HCT116 (cell line): ENCODE measurements around the gene ASCL5. TPM values are rescaled to one million over a fixed set of nuclear protein-coding genes. Genes with fewer than 3 reads are reported as not detected.

Experiments used
- ATAC-seq: fragments of 200-7000 bp; cut with Tn5 transposase; 2 replicates; pipeline ENCODE4 v1.9.1; 2020; ENCODE audit warnings: mild to moderate bottlenecking, moderate library complexity
- BruUV-seq: library from RNA; stranded (reverse); fragments of 400-500 nt; replicated peaks from 2 replicates; lab custom pipeline; 2021; lab: Mats Ljungman, UMichigan
- CTCF ChIA-PET: fragments of 300-600 bp; sonication (Branson Sonifier 250); formaldehyde crosslinking; loops from one replicate; lab custom pipeline; 2021; ENCODE audit warnings: antibody characterized with exemption; lab: Charles Lee
- POLR2A ChIA-PET: fragments of 300-600, 350-600 bp; sonication (Branson Sonifier 250); formaldehyde crosslinking; loops from one replicate; lab custom pipeline; 2021; ENCODE audit warnings: antibody characterized with exemption; lab: Charles Lee
- RAD21 ChIA-PET, 2 experiments: fragments of 300-600 bp; sonication (Branson Sonifier 250); formaldehyde crosslinking; loops; one replicate each; lab custom pipeline; 2023; ENCODE audit warnings: low total read pairs in 2 of 2; ENCODE audit not compliant: uncharacterized antibody in 2 of 2, unreplicated experiment in 2 of 2, low non-redundant PET in 1 of 2; lab: Charles Lee
- DNase-seq: peaks from one replicate; pipeline ENCODE4 v3.0.0-alpha.2; 2010; ENCODE audit warnings: low read depth, low spot score
- H2AFZ ChIP-seq: fragments of 200-600 bp; shearing (Covaris generic), sonication (generic); 2 replicates; pipeline ENCODE4 v1.6.1; 2017; ENCODE audit warnings: low read depth, mixed run types, mixed read lengths, antibody characterized with exemption, low read length; ENCODE audit not compliant: poor library complexity, severe bottlenecking
- H3K27ac ChIP-seq: 2 replicates; pipeline ENCODE4 v1.5.1; 2012; ENCODE audit warnings: low read depth, low read length
- H3K27me3 ChIP-seq: fragments of 200-600 bp; sonication (generic); 2 replicates; pipeline ENCODE4 v1.6.1; 2016; ENCODE audit warnings: mixed run types, low read length, mixed read lengths; ENCODE audit not compliant: insufficient read depth
- H3K36me3 ChIP-seq, 2 experiments: fragments of 200-500 bp in 1 of 2; fragments of 200-600 bp in 1 of 2; sonication (Bioruptor generic) in 1 of 2; sonication (generic) in 1 of 2; 2 replicates each; pipeline versions ENCODE4 v1.5.1 to v1.6.1; 2014 to 2016; ENCODE audit warnings: low read length in 2 of 2, inconsistent platforms in 1 of 2, mixed read lengths in 1 of 2, mixed run types in 1 of 2; ENCODE audit not compliant: insufficient read depth in 2 of 2, control insufficient read depth in 1 of 2
- H3K4me1 ChIP-seq, 2 experiments: fragments of 200-600 bp in 1 of 2; sonication (generic) in 1 of 2; 2 replicates each; pipeline versions ENCODE4 v1.5.1 to v1.6.1; 2012 to 2017; ENCODE audit warnings: low read length in 2 of 2, inconsistent platforms in 1 of 2, mild to moderate bottlenecking in 1 of 2, mixed read lengths in 1 of 2, mixed run types in 1 of 2, moderate library complexity in 1 of 2; ENCODE audit not compliant: insufficient read depth in 2 of 2, control insufficient read depth in 1 of 2
- H3K4me2 ChIP-seq: fragments of 200-600 bp; sonication (generic); 2 replicates; pipeline ENCODE4 v1.6.1; 2017; ENCODE audit warnings: mixed run types, low read length, mixed read lengths
- H3K4me3 ChIP-seq, 2 experiments: fragments of 200-600 bp in 1 of 2; sonication (generic) in 1 of 2; replicated peaks in 1 of 2; 2 replicates each; pipeline ENCODE4 v1.5.1; 2011 to 2016; ENCODE audit warnings: low read length in 2 of 2, control low read depth in 1 of 2, low read depth in 1 of 2, mild to moderate bottlenecking in 1 of 2, mixed read lengths in 1 of 2, mixed run types in 1 of 2
- H3K79me2 ChIP-seq: fragments of 200-600 bp; sonication (generic); 2 replicates; pipeline ENCODE4 v1.6.1; 2017; ENCODE audit warnings: mild to moderate bottlenecking, mixed run types, low read length, moderate library complexity, mixed read lengths; ENCODE audit not compliant: insufficient read depth
- H3K9ac ChIP-seq: fragments of 200-600 bp; sonication (generic); 2 replicates; pipeline ENCODE4 v1.6.1; 2016; ENCODE audit warnings: low read length, mixed read lengths
- H3K9me2 ChIP-seq: fragments of 200-600 bp; sonication (generic), shearing (Covaris generic); 2 replicates; pipeline ENCODE4 v1.6.1; 2017; ENCODE audit warnings: mixed run types, mild to moderate bottlenecking, moderate library complexity; ENCODE audit not compliant: insufficient read depth
- H3K9me3 ChIP-seq, 2 experiments: fragments of 200-500 bp in 1 of 2; fragments of 200-600 bp in 1 of 2; sonication (Bioruptor generic) in 1 of 2; sonication (generic) in 1 of 2; 2 replicates each; pipeline ENCODE4 v1.6.1; 2014 to 2017; ENCODE audit warnings: low read length in 2 of 2, mixed read lengths in 2 of 2, inconsistent platforms in 1 of 2, low read depth in 1 of 2, mild to moderate bottlenecking in 1 of 2, mixed run types in 1 of 2, moderate library complexity in 1 of 2; ENCODE audit not compliant: control insufficient read depth in 1 of 2, insufficient read depth in 1 of 2
- H4K20me1 ChIP-seq: fragments of 200-600 bp; sonication (generic), shearing (Covaris generic); 2 replicates; pipeline ENCODE4 v1.6.1; 2017; ENCODE audit warnings: mixed run types, mild to moderate bottlenecking, moderate library complexity; ENCODE audit not compliant: insufficient read depth
- EZH2 ChIP-seq: fragments of 200-600 bp; sonication (generic); IDR thresholded peaks from 2 replicates; pipeline ENCODE4 v1.6.1; 2017; ENCODE audit warnings: antibody characterized with exemption, mixed run types
- EZH2phosphoT487 ChIP-seq: fragments of 200-600 bp; IDR thresholded peaks from 2 replicates; pipeline ENCODE4 v1.6.1; 2018; ENCODE audit warnings: antibody characterized with exemption, borderline replicate concordance
- JUND ChIP-seq: IDR thresholded peaks from 2 replicates; pipeline ENCODE4 v1.6.1; 2012
- POLR2AphosphoS5 ChIP-seq: IDR thresholded peaks from 2 replicates; pipeline ENCODE4 v1.6.1; 2011; ENCODE audit warnings: mild to moderate bottlenecking, low read depth, low read length, moderate library complexity
- SIN3A ChIP-seq: IDR thresholded peaks from 2 replicates; pipeline ENCODE4 v1.6.1; 2012; ENCODE audit warnings: low read depth
- SP1 ChIP-seq: IDR thresholded peaks from 2 replicates; pipeline ENCODE4 v1.6.1; 2012; ENCODE audit warnings: low read depth
- SRF ChIP-seq: IDR thresholded peaks from 2 replicates; pipeline ENCODE4 v1.6.1; 2012; ENCODE audit warnings: low read depth
- YY1 ChIP-seq: IDR thresholded peaks from 2 replicates; pipeline ENCODE4 v1.6.1; 2011; ENCODE audit warnings: low read length, low read depth, moderate library complexity, mild to moderate bottlenecking; ENCODE audit not compliant: insufficient replicate concordance; ENCODE audit errors: extremely low read depth
- ZNF274 ChIP-seq: fragments of 200-500 bp; sonication (Bioruptor generic); IDR thresholded peaks from 2 replicates; pipeline ENCODE4 v1.6.1; 2014; ENCODE audit warnings: mild to moderate bottlenecking, low read depth, low read length, inconsistent platforms
- intact Hi-C: fragments of 100-400 bp; cut with micrococcal nuclease; formaldehyde crosslinking; loops from 2 replicates; pipeline ENCODE4 v1.10.0; 2022
- total RNA-seq: library from RNA; stranded (reverse); gene quantifications from one replicate; pipeline ENCODE4 v1.2.1, GENCODE V29; 2021; ENCODE audit not compliant: unreplicated experiment
- TF ChIP-seq, protein P1 (sequence below), 3 experiments: fragments of 200-600 bp in 1 of 3; sonication (generic) in 1 of 3; IDR thresholded peaks in 2 of 3; conservative IDR thresholded peaks in 1 of 3; 2 replicates each; pipeline ENCODE4 v1.5.1; 2012 to 2017; ENCODE audit warnings: low read depth in 2 of 3, low read length in 2 of 3, antibody characterized with exemption in 1 of 3, borderline replicate concordance in 1 of 3, control low read depth in 1 of 3, mild to moderate bottlenecking in 1 of 3, mixed read lengths in 1 of 3, mixed run types in 1 of 3, moderate library complexity in 1 of 3; ENCODE audit not compliant: insufficient read depth in 1 of 3
- TF ChIP-seq, protein P2 (sequence below): IDR thresholded peaks from 2 replicates; pipeline ENCODE4 v1.6.1; 2012; ENCODE audit warnings: low read depth
- TF ChIP-seq, protein P3 (sequence below): IDR thresholded peaks from 2 replicates; pipeline ENCODE4 v1.6.1; 2012

Gene ASCL5
- total RNA-seq, 1 experiment from 2014 or later = 0.15 TPM

DNA sequence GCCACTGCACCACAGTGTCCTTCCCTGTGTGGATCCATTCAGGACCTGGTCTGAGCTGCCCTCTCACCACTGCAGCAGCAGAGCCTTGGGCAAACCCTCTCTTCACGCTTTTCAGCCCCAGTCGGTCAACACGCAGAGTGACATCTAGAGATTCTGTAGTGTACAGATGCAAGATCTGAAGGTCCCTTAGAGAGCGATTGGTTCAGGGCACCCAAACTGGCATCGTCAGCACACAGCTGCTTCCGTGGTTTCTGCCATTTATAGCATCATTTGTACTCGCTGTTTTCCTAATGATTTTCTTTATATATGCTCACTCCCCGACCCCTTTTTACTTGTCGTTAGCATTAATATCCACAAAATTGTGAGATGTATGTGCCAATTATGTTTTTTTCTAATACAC, 1.5 kb upstream of the ASCL5 start:
- no peak for ATAC-seq
- H3K4me2 ChIP-seq = no peak overlapping the region
- intact Hi-C loops = no loop called here
- TF ChIP-seq, protein P1, sequence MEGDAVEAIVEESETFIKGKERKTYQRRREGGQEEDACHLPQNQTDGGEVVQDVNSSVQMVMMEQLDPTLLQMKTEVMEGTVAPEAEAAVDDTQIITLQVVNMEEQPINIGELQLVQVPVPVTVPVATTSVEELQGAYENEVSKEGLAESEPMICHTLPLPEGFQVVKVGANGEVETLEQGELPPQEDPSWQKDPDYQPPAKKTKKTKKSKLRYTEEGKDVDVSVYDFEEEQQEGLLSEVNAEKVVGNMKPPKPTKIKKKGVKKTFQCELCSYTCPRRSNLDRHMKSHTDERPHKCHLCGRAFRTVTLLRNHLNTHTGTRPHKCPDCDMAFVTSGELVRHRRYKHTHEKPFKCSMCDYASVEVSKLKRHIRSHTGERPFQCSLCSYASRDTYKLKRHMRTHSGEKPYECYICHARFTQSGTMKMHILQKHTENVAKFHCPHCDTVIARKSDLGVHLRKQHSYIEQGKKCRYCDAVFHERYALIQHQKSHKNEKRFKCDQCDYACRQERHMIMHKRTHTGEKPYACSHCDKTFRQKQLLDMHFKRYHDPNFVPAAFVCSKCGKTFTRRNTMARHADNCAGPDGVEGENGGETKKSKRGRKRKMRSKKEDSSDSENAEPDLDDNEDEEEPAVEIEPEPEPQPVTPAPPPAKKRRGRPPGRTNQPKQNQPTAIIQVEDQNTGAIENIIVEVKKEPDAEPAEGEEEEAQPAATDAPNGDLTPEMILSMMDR (IDR thresholded peaks at IDR 0.05 in 2 of 3, conservative IDR thresholded peaks at IDR 0.05 in 1 of 3; ENCODE audit: borderline replicate concordance in 1 of 3, insufficient read depth in 1 of 3, low read depth in 2 of 3, low read length in 2 of 3) = no peak
- TF ChIP-seq EZH2 (no peak), SP1 (no peak), POLR2AphosphoS5 (no peak), EZH2phosphoT487 (no peak), SRF (no peak), ZNF274 (no peak), SIN3A (no peak), YY1 (no peak), JUND (no peak)
- TF ChIP-seq, protein P2, sequence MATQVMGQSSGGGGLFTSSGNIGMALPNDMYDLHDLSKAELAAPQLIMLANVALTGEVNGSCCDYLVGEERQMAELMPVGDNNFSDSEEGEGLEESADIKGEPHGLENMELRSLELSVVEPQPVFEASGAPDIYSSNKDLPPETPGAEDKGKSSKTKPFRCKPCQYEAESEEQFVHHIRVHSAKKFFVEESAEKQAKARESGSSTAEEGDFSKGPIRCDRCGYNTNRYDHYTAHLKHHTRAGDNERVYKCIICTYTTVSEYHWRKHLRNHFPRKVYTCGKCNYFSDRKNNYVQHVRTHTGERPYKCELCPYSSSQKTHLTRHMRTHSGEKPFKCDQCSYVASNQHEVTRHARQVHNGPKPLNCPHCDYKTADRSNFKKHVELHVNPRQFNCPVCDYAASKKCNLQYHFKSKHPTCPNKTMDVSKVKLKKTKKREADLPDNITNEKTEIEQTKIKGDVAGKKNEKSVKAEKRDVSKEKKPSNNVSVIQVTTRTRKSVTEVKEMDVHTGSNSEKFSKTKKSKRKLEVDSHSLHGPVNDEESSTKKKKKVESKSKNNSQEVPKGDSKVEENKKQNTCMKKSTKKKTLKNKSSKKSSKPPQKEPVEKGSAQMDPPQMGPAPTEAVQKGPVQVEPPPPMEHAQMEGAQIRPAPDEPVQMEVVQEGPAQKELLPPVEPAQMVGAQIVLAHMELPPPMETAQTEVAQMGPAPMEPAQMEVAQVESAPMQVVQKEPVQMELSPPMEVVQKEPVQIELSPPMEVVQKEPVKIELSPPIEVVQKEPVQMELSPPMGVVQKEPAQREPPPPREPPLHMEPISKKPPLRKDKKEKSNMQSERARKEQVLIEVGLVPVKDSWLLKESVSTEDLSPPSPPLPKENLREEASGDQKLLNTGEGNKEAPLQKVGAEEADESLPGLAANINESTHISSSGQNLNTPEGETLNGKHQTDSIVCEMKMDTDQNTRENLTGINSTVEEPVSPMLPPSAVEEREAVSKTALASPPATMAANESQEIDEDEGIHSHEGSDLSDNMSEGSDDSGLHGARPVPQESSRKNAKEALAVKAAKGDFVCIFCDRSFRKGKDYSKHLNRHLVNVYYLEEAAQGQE = no peak
- TF ChIP-seq, protein P3, sequence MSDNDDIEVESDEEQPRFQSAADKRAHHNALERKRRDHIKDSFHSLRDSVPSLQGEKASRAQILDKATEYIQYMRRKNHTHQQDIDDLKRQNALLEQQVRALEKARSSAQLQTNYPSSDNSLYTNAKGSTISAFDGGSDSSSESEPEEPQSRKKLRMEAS = no peak
- BruUV-seq = no TSS peak
- no peak overlapping the region for H3K9ac ChIP-seq
- RAD21 ChIA-PET = no interaction called here
- no peak overlapping the region for H3K4me3 ChIP-seq
- CTCF ChIA-PET = interaction anchor here (2.4 kb wide), 1 partner anchor 9 kb away, joined by 8 read pairs; no protein-coding TSS in a partner anchor
- H3K27ac ChIP-seq = no peak overlapping the region
- POLR2A ChIA-PET = no interaction called here
- H3K36me3 ChIP-seq = no peaks in the 10 kb centered on the region
- no peaks in the 10 kb centered on the region for H4K20me1 ChIP-seq
- DNase-seq = no peak
- no peaks in the 10 kb centered on the region for H3K9me3 ChIP-seq
- H2AFZ ChIP-seq = no peak overlapping the region
- H3K9me2 ChIP-seq = no peaks in the 10 kb centered on the region
- H3K4me1 ChIP-seq = peaks cover 13 to 25% of the 10 kb centered on the region in 2 experiments
- no peaks in the 10 kb centered on the region for H3K79me2 ChIP-seq
- H3K27me3 ChIP-seq = peaks cover 17% of the 10 kb centered on the region; the same call in 1 of the 2 replicates
